Stimulated activated CD4-positive, alpha-beta T cell treated with anti-CD3 and anti-CD28 coated beads, Interleukin-2, amount 100 ng/mL, for 24 hours (primary cell): ENCODE data around the gene BDNF.
"Not testable (repeated sequence)": the region's sequence is repeated elsewhere in the genome, so short reads cannot be mapped to it uniquely, and the experiment has no call there.

Source experiments
- DNase-seq, 2 donors: peaks; one replicate each; pipeline ENCODE4 v3.0.0-alpha.2; 2020

BDNF gene

GRCh38 chr11:27663326-27663725 is 36.9 kb downstream of the BDNF start:
- DNase-seq = no peak

GRCh38 chr11:27660171-27660570 is 40.1 kb downstream of the BDNF start:
- DNase-seq = no peak

- no peak for DNase-seq
Observed at GRCh38 chr11:27658535-27659236, 41.6 kb downstream of the BDNF start.

- no peak for DNase-seq
Observed at GRCh38 chr11:27656806-27657483, 43.3 kb downstream of the BDNF start.

- DNase-seq = no peak
Observed at GRCh38 chr11:27656320-27656719, 43.9 kb downstream of the BDNF start.

- no peak for DNase-seq
Observed at GRCh38 chr11:27653990-27654758, 46.1 kb downstream of the BDNF start.

GRCh38 chr11:27651711-27652110 is 48.5 kb downstream of the BDNF start:
- no peak for DNase-seq

GRCh38 chr11:27650988-27651387 is 49.3 kb downstream of the BDNF start:
- no peak for DNase-seq

GRCh38 chr11:27649800-27650199 is 50.5 kb downstream of the BDNF start:
- no peak for DNase-seq

GRCh38 chr11:27648840-27649239 is 51.4 kb downstream of the BDNF start:
- no peak for DNase-seq

- DNase-seq = no peak
Observed at GRCh38 chr11:27646051-27646818, 54.0 kb downstream of the BDNF start.

- no peak for DNase-seq
Observed at GRCh38 chr11:27642954-27643353, 57.3 kb downstream of the BDNF start.

- DNase-seq = no peak
Observed at GRCh38 chr11:27640954-27641353, 59.3 kb downstream of the BDNF start.

GRCh38 chr11:27635567-27636037 is 64.7 kb downstream of the BDNF start:
- DNase-seq = no peak

- not testable (repeated sequence) for DNase-seq
Observed at GRCh38 chr11:27634776-27635175, 65.5 kb downstream of the BDNF start.

- DNase-seq = not testable (repeated sequence)
Observed at GRCh38 chr11:27634282-27634681, 66.0 kb downstream of the BDNF start.

GRCh38 chr11:27629023-27629422 is 71.2 kb downstream of the BDNF start:
- DNase-seq = not testable (repeated sequence)

GRCh38 chr11:27627979-27628378 is 72.3 kb downstream of the BDNF start:
- no peak for DNase-seq

GRCh38 chr11:27626938-27627586 is 73.2 kb downstream of the BDNF start:
- DNase-seq = no peak

GRCh38 chr11:27626269-27626937 is 73.9 kb downstream of the BDNF start:
- no peak for DNase-seq

- DNase-seq = no peak
Observed at GRCh38 chr11:27625347-27625912, 74.8 kb downstream of the BDNF start.
